ENCODE measurements around the gene NHLRC2.
"Not testable (repeated sequence)": the region's sequence is repeated elsewhere in the genome, so short reads cannot be mapped to it uniquely, and the experiment has no call there.

Gene NHLRC2

DNA sequence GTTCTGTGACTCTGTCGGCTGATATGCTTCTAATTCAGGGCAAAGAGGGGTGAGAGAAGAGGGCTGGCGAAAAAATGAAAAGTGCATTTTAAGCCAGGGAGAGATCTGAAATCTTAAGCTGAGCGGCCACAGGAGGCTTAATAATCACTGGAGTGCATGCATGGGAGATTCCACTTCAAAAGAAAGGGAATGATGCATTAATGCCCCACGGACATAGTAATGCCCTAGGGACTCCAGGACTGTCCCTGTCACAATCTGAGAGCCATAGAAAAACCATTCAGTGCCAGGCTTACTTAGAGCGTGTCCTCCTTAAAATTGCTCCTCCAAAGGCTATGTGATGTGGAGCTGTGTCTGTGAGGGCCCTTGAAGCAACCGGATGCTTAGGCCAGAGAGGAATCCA is 75.1 kb downstream of the NHLRC2 start:
- Histone ChIP-seq H3K27ac (ENCODE audit: low read length) (no peak overlapping the region), H3K4me1 (ENCODE audit: insufficient read depth, low read length) (no peaks in the 10 kb centered on the region), H3K27me3 (ENCODE audit: insufficient read depth, low read length) (no peaks in the 10 kb centered on the region), H3K9ac (ENCODE audit: low read depth, low read length) (no peak overlapping the region), H3K4me3 (ENCODE audit: low read length) (no peak overlapping the region), H3K9me3 (ENCODE audit: insufficient read depth, low read depth, low read length) (peaks cover 3% of the 10 kb centered on the region; the same call in 1 of the 2 replicates), H3K36me3 (ENCODE audit: insufficient read depth, low read depth, low read length) (no peaks in the 10 kb centered on the region)

DNA sequence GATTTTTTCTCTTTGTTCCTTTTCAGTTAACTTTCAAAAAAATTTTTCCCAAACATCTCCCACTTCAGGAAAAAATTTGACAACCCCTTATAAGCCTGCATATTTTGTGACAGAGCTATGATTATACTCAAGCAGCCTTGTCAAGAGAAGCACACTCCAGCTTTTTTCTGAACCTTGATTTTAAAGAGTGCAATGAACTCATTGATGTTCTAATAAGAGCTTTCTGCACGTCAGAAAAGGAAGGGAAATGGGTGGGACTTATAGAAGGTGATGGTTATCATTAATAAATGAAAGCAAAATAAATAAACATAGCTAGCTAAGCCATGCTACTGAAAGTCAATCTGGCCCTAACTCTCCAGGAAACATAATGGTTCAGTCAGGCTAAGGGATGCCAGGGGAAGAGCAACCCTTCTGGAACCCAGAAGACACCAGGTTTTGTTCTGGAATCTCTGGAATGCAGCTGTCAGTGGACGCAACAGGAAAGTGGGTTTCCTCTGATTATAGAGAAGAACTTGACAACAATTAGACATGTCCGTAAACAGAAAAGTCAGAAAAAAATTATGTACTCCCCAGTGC is 76.1 kb downstream of the NHLRC2 start:
- Histone ChIP-seq H3K4me1 (ENCODE audit: insufficient read depth, low read length) (no peaks in the 10 kb centered on the region), H3K27ac (ENCODE audit: low read length) (no peak overlapping the region), H3K9me3 (ENCODE audit: insufficient read depth, low read depth, low read length) (no peaks in the 10 kb centered on the region), H3K4me3 (ENCODE audit: low read length) (no peak overlapping the region), H3K27me3 (ENCODE audit: insufficient read depth, low read length) (no peaks in the 10 kb centered on the region), H3K9ac (ENCODE audit: low read depth, low read length) (no peak overlapping the region; the same call in 1 of the 2 replicates), H3K36me3 (ENCODE audit: insufficient read depth, low read depth, low read length) (no peaks in the 10 kb centered on the region)

DNA sequence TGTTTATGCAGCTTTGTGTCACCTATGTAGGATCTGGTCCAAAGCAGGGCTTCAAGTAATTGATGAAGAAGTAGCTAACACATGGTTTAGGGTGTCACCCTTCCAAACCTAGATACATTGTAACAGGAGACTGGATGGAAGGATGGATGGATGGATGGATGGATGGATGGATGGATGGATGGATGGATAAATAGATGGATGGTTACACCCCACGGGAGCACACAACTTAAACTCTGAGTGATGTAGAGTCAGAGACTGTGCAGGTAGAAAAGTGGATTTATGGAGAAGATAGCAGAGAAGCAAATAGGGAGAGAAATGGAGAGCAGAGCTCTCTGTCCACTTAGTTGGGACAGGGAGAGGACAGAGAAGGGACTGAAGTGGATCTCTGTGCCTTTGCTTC is 78.4 kb downstream of the NHLRC2 start:
- Histone ChIP-seq H3K27ac (ENCODE audit: low read length) (no peak overlapping the region), H3K36me3 (ENCODE audit: insufficient read depth, low read depth, low read length) (no peaks in the 10 kb centered on the region), H3K4me3 (ENCODE audit: low read length) (no peak overlapping the region), H3K9ac (ENCODE audit: low read depth, low read length) (no peak overlapping the region), H3K4me1 (ENCODE audit: insufficient read depth, low read length) (no peaks in the 10 kb centered on the region), H3K27me3 (ENCODE audit: insufficient read depth, low read length) (no peaks in the 10 kb centered on the region), H3K9me3 (ENCODE audit: insufficient read depth, low read depth, low read length) (no peaks in the 10 kb centered on the region)

DNA sequence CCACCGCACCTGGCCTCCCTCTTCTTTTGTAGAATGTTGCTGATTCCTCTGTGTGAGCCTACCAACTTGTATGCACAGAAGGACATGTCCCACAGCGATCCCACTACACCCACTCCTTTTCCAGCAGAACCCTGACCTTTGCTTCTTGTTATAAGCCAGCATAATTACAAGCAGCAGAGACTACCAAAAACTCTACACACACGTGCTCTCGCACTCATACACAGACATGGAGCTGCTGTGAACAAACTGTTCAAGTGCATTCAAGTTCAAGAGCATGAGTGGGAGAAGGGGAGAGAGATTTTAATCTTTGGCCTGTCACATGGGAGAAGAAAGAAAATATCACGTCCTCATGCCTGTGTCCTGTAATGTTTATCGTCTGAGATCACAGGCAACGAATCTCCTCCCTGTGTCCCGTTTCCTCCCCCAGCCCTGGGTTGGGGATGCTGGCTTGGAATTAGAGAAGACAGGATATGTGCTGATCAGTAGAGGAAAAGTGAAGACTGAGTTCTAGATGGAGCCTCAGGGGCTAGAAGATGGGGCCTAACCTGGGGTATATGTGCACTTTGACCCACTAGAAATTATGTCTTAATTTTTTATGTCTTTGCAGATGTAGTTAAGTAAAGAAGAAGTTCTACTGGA is 79.6 kb downstream of the NHLRC2 start:
- H3K27me3 ChIP-seq (ENCODE audit: insufficient read depth, low read length), result no peaks in the 10 kb centered on the region
- no peak overlapping the region for H3K4me3 ChIP-seq (ENCODE audit: low read length)
- H3K9me3 ChIP-seq (ENCODE audit: insufficient read depth, low read depth, low read length), result no peaks in the 10 kb centered on the region

DNA sequence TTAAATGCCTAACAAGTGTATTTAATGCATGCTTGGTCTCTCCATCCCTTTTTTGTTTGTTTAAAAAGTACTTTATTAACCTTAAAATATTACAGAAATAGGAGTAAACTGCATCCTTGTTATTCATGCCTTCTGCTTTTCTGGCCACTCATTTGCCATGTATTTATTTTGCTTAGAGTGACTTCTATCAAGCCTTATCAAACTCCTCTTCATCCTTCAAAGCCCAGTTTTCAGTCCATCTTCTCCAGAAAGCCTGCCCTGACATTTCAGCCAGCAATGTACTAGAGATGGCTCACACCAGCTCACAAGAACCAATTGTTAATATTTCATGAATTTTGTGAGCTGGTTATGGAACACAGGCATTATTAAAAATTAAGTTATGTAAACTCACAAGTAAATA is 82.8 kb downstream of the NHLRC2 start:
- no peak overlapping the region for H3K9ac ChIP-seq (ENCODE audit: low read depth, low read length)
- no peaks in the 10 kb centered on the region for H3K36me3 ChIP-seq (ENCODE audit: insufficient read depth, low read depth, low read length)
- no peaks in the 10 kb centered on the region for H3K9me3 ChIP-seq (ENCODE audit: insufficient read depth, low read depth, low read length)
- no peaks in the 10 kb centered on the region for H3K27me3 ChIP-seq (ENCODE audit: insufficient read depth, low read length)
- H3K4me3 ChIP-seq (ENCODE audit: low read length), result no peak overlapping the region
- H3K27ac ChIP-seq (ENCODE audit: low read length), result no peak overlapping the region
- no peaks in the 10 kb centered on the region for H3K4me1 ChIP-seq (ENCODE audit: insufficient read depth, low read length)

More for the DNA sequence above, 79.6 kb downstream of the NHLRC2 start:
- H3K36me3 ChIP-seq (ENCODE audit: insufficient read depth, low read depth, low read length), result no peaks in the 10 kb centered on the region
- H3K27ac ChIP-seq (ENCODE audit: low read length), result no peak overlapping the region
- H3K9ac ChIP-seq (ENCODE audit: low read depth, low read length), result no peak overlapping the region
- no peaks in the 10 kb centered on the region for H3K4me1 ChIP-seq (ENCODE audit: insufficient read depth, low read length)

DNA sequence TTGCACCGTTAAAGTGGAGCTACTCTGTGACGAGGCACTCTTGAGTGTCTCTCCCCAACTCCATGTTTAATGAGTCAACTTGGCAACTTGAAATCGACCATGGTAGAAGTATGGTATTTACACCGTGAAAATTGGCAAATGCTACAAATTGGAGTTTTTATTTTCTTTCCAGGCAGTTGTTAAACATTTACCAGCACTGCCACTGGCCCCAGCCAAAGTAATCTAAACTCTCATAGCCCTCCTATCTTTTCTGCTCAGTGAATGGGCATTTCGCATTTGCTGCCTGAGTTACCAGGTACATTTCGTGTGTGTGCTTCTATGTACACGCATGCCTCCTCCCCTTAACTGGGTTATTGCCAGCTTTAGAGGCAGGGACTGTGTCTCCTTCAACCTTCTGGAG is 83.3 kb downstream of the NHLRC2 start:
- Histone ChIP-seq H3K36me3 (ENCODE audit: insufficient read depth, low read depth, low read length) (no peaks in the 10 kb centered on the region), H3K27me3 (ENCODE audit: insufficient read depth, low read length) (no peaks in the 10 kb centered on the region), H3K9me3 (ENCODE audit: insufficient read depth, low read depth, low read length) (no peaks in the 10 kb centered on the region), H3K4me1 (ENCODE audit: insufficient read depth, low read length) (no peaks in the 10 kb centered on the region), H3K9ac (ENCODE audit: low read depth, low read length) (no peak overlapping the region), H3K4me3 (ENCODE audit: low read length) (no peak overlapping the region), H3K27ac (ENCODE audit: low read length) (no peak overlapping the region)

DNA sequence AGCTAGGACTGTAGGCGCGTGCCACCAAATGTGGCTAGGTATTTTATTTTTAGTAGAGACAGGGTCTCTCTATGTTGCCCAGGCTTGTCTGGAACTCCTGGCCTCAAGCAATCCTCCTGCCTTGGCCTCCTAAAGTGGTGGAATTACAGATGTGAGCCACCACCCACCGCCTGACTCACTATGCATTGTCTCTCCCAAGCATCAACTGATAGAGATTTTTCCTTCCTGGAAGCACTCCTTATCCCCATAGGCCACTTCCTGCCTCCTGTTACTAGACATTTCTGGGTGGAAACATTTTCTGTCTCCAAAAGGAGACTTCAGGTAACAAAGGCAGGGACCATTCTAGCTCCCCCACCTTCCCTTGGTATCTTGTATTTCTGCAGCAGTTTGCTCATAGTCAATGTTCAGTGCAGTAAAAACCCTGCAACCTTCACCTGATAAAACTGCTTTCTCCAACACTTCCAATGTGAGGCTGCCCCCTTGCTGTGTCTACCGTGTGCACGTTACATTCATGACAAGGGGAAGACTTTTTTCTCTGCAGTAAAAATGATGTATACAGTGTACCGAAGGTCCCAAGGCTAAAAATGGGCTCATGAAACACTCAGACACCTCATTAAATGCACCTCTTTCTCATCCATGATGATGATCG is 84.9 kb downstream of the NHLRC2 start:
- Histone ChIP-seq H3K4me3 (ENCODE audit: low read length) (no peak overlapping the region), H3K27me3 (ENCODE audit: insufficient read depth, low read length) (no peaks in the 10 kb centered on the region), H3K4me1 (ENCODE audit: insufficient read depth, low read length) (no peaks in the 10 kb centered on the region), H3K36me3 (ENCODE audit: insufficient read depth, low read depth, low read length) (no peaks in the 10 kb centered on the region), H3K9me3 (ENCODE audit: insufficient read depth, low read depth, low read length) (no peaks in the 10 kb centered on the region), H3K9ac (ENCODE audit: low read depth, low read length) (no peak overlapping the region), H3K27ac (ENCODE audit: low read length) (no peak overlapping the region)

DNA sequence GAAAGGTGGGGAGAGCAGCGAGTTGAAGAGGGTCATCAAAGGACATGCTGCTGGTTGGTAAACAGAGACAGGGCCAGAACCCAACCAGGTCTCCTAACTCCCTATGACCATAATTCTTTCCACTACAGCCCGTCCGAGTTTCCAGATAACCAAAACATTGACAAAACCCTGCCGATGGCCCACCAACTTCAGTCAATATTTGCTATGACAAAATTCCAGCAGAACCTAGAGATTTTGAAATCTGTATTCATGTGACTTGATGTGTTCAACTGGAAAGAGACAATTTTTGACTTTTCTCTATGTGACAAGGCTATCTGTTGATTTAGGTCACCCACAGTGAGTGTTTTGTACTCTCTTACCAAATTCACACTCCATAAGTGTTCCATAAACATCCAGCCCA is 86.7 kb downstream of the NHLRC2 start:
- H3K27ac ChIP-seq (ENCODE audit: low read length), result no peak overlapping the region
- no peak overlapping the region for H3K9ac ChIP-seq (ENCODE audit: low read depth, low read length)
- no peak overlapping the region for H3K4me3 ChIP-seq (ENCODE audit: low read length)
- H3K9me3 ChIP-seq (ENCODE audit: insufficient read depth, low read depth, low read length), result no peaks in the 10 kb centered on the region
- no peaks in the 10 kb centered on the region for H3K36me3 ChIP-seq (ENCODE audit: insufficient read depth, low read depth, low read length)
- no peaks in the 10 kb centered on the region for H3K27me3 ChIP-seq (ENCODE audit: insufficient read depth, low read length)
- no peaks in the 10 kb centered on the region for H3K4me1 ChIP-seq (ENCODE audit: insufficient read depth, low read length)

DNA sequence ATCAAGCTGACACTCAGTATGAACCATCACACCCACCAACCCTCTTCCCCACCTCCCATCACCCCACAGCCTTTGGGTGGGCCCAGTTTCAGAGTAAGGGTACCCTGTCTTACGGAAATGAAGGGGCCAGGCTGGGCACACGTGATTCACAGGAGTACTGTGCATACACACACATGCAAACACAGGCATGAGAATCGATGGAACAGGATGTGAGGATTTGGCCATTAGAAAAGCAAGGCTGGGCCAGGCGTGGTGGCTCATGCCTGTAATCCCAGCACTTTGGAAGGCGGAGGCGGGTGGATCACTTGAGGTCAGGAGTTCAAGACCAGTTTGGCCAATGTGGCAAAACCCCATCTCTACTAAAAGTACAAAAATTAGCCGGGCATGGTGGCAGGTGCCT is 88.7 kb downstream of the NHLRC2 start:
- not testable (repeated sequence) for H3K9ac ChIP-seq (ENCODE audit: low read depth, low read length); H3K9me3 ChIP-seq (ENCODE audit: insufficient read depth, low read depth, low read length); H3K36me3 ChIP-seq (ENCODE audit: insufficient read depth, low read depth, low read length); H3K4me3 ChIP-seq (ENCODE audit: low read length); H3K27me3 ChIP-seq (ENCODE audit: insufficient read depth, low read length); H3K4me1 ChIP-seq (ENCODE audit: insufficient read depth, low read length); H3K27ac ChIP-seq (ENCODE audit: low read length)

DNA sequence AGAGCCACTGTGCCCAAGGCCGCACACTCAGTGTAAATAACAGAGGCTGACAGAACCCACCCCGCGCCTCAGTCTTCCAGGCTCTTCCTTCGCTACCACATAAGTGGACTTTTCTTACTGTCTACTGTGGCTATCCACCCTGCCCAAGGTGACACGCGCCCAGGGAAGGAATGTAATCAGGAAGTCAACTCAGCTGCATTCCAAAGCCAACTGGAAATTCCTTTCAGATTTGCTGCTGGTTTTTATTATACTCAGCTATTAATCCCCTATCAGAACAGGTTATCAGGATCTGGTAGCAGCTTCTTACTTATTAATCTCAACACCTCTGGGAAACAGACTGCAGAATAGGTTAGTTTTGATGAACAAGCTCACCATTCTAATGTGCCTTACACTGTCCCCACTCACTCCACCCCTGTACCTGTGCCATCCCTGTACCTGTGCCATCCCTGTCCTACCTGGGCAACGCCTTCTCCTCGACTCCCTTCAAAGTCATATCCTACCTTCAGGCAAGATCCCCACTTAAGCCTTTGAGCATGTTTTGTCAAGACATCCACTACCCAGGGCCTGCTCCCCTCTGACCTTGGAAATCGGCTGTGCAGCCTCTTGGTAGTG is 90.7 kb downstream of the NHLRC2 start:
- no peaks in the 10 kb centered on the region for H3K9me3 ChIP-seq (ENCODE audit: insufficient read depth, low read depth, low read length)
- H3K27ac ChIP-seq (ENCODE audit: low read length), result no peak overlapping the region
- no peak overlapping the region for H3K4me3 ChIP-seq (ENCODE audit: low read length)
- H3K4me1 ChIP-seq (ENCODE audit: insufficient read depth, low read length), result no peaks in the 10 kb centered on the region
- H3K27me3 ChIP-seq (ENCODE audit: insufficient read depth, low read length), result no peaks in the 10 kb centered on the region
- H3K36me3 ChIP-seq (ENCODE audit: insufficient read depth, low read depth, low read length), result no peaks in the 10 kb centered on the region
- H3K9ac ChIP-seq (ENCODE audit: low read depth, low read length), result no peak overlapping the region

DNA sequence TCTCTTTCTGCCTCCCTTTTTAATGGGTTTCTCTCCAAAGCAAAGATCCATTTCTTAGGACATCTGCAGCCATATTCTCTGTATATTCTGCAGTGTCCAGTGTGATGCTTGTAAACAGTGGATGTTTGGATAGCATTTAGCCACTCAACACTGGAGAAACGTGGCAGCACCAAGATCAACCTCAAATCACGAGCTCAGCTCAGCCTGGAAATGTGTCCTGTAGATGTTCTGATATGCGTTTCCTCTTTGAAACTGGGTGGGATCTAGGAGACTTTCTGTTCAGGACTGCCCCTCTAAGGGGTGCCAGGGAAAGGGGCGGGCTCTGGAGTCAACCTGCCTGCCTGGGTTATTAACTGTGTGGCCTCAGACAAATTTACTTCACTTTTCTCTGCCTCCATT is 91.2 kb downstream of the NHLRC2 start:
- Histone ChIP-seq H3K36me3 (ENCODE audit: insufficient read depth, low read depth, low read length) (no peaks in the 10 kb centered on the region), H3K9ac (ENCODE audit: low read depth, low read length) (no peak overlapping the region), H3K4me3 (ENCODE audit: low read length) (no peak overlapping the region), H3K4me1 (ENCODE audit: insufficient read depth, low read length) (no peaks in the 10 kb centered on the region), H3K9me3 (ENCODE audit: insufficient read depth, low read depth, low read length) (no peaks in the 10 kb centered on the region), H3K27ac (ENCODE audit: low read length) (no peak overlapping the region), H3K27me3 (ENCODE audit: insufficient read depth, low read length) (no peaks in the 10 kb centered on the region)

Measured in iPS-20b (cell line).